ENCODE measurements around the gene PUM2. TPM values are rescaled to one million over a fixed set of nuclear protein-coding genes. Genes with fewer than 3 reads are reported as not detected.
A peak's percentile ranks its signal among the peaks of the same experiment; 100 is the strongest.

The PUM2 gene
- total and polyA plus RNA-seq, 2 of the 13 experiments (the other 11 are each of a cell fraction or from before 2014, with no cell fraction given): 69.6 to 69.8 TPM

GRCh38 chr2:20391951-20392699, 41.5 kb upstream of the PUM2 start (continued):
- TF ChIP-seq USF2 (IDR thresholded peaks at IDR 0.05; ENCODE audit: low read depth, low read length) (peak; percentile 26; the same call in 1 of the 2 replicates), USF2 (CRISPR knock-in tag; IDR thresholded peaks at IDR 0.05; ENCODE audit: borderline replicate concordance) (no peak), ZFY (CRISPR knock-in tag; IDR thresholded peaks at IDR 0.05) (peak; percentile 28; the same call in 1 of the 2 replicates), MIXL1 (CRISPR knock-in tag; IDR thresholded peaks at IDR 0.05) (no peak)

- POLR2A ChIA-PET: no interaction called here
Measured at GRCh38 chr2:20390524-20391123, 40.0 kb upstream of the PUM2 start.

More at GRCh38 chr2:20390524-20391123, 40.0 kb upstream of the PUM2 start:
- Histone ChIP-seq H3K4me2 (ENCODE audit: low read depth, low read length) (no peak overlapping the region), H2AFZ (ENCODE audit: low read length) (no peak overlapping the region), H3K9me3 (ENCODE audit: low read length) (no peaks in the 10 kb centered on the region), H3K36me3 (replicated peaks in 1 of 2; ENCODE audit: control insufficient read depth in 1 of 2, insufficient read depth in 2 of 2, low read length in 2 of 2) (no peaks in the 10 kb centered on the region), H3K27ac (ENCODE audit: extremely low read length, insufficient read depth, low read length) (no peak overlapping the region), H3K79me2 (ENCODE audit: insufficient read depth, low read length) (no peaks in the 10 kb centered on the region), H4K20me1 (ENCODE audit: insufficient read depth, low read length) (no peaks in the 10 kb centered on the region), H3K27me3 (ENCODE audit: control insufficient read depth in 1 of 2, insufficient read depth in 2 of 2, low read length in 2 of 2) (peaks cover 3 to 14% of the 10 kb centered on the region in 2 experiments), H3K9ac (ENCODE audit: insufficient read depth, low read depth, low read length) (no peak overlapping the region), H3K4me1 (ENCODE audit: insufficient read depth, low read length) (peaks cover 11% of the 10 kb centered on the region), H3K4me3 (replicated peaks in 1 of 3; ENCODE audit: insufficient read depth in 1 of 3, low read depth in 2 of 3, low read length in 3 of 3) (no peak overlapping the region)
- in situ Hi-C loops (cut with HindIII; ENCODE audit: extremely low pct_ligation_motif_present, low pct_unique_long_range_greater_than_20kb): loop anchor here (25.0 kb wide), 1 partner anchor 597 kb away; no protein-coding TSS in a partner anchor
- intact Hi-C loops (cut with micrococcal nuclease; ENCODE audit: unreplicated experiment): no loop called here
- no TSS peak for BruUV-seq (replicated peaks)
- CTCF ChIA-PET (ENCODE audit: low intra/inter-chr PET ratio, low total read pairs): no interaction called here
- ATAC-seq: no peak
- no peak for DNase-seq (ENCODE audit: low spot score)
- WGBS (ENCODE audit: low lambda C conversion rate): 43% methylated on average over 7 of the region's 7 CpGs
- no peak for FAIRE-seq
- TF ChIP-seq EEA1 (CRISPR knock-in tag; IDR thresholded peaks at IDR 0.05; ENCODE audit: borderline replicate concordance): no peak
- no peak for TF ChIP-seq ZNF761 (CRISPR knock-in tag; conservative IDR thresholded peaks at IDR 0.05)
